ENCODE data around the gene NPSR1. TPM values are rescaled to one million over a fixed set of nuclear protein-coding genes. Genes with fewer than 3 reads are reported as not detected.

NPSR1 gene
- total RNA-seq, 1 donor from 2014 or later, result not detected

- H3K4me3 ChIP-seq (ENCODE audit: insufficient read depth, low read depth, low read length), result no peak overlapping the region
- H3K9me3 ChIP-seq (ENCODE audit: insufficient read depth, low read depth, low read length), result no peaks in the 10 kb centered on the region
- H3K27ac ChIP-seq (ENCODE audit: low read depth, low read length), result no peak overlapping the region
- Mint-ChIP-seq H3K4me3 (ENCODE audit: unreplicated experiment) (no peak overlapping the region), H3K9me3 (ENCODE audit: unreplicated experiment) (no peaks in the 10 kb centered on the region), H3K27me3 (ENCODE audit: low read depth, unreplicated experiment) (no peaks in the 10 kb centered on the region), H3K4me1 (ENCODE audit: low read depth, unreplicated experiment) (peaks cover 11% of the 10 kb centered on the region), H3K27ac (ENCODE audit: unreplicated experiment) (peak overlapping the region; percentile 22), H3K36me3 (ENCODE audit: low read depth, unreplicated experiment) (no peaks in the 10 kb centered on the region)
- no peaks in the 10 kb centered on the region for H3K27me3 ChIP-seq (ENCODE audit: insufficient read depth, low read length)
- no peak overlapping the region for H3K4me2 ChIP-seq (ENCODE audit: low read length)
- H3K79me2 ChIP-seq (ENCODE audit: insufficient read depth, low read length), result no peaks in the 10 kb centered on the region
- no peak overlapping the region for H2AFZ ChIP-seq (ENCODE audit: low read depth, low read length)
- TF ChIP-seq, protein P1, sequence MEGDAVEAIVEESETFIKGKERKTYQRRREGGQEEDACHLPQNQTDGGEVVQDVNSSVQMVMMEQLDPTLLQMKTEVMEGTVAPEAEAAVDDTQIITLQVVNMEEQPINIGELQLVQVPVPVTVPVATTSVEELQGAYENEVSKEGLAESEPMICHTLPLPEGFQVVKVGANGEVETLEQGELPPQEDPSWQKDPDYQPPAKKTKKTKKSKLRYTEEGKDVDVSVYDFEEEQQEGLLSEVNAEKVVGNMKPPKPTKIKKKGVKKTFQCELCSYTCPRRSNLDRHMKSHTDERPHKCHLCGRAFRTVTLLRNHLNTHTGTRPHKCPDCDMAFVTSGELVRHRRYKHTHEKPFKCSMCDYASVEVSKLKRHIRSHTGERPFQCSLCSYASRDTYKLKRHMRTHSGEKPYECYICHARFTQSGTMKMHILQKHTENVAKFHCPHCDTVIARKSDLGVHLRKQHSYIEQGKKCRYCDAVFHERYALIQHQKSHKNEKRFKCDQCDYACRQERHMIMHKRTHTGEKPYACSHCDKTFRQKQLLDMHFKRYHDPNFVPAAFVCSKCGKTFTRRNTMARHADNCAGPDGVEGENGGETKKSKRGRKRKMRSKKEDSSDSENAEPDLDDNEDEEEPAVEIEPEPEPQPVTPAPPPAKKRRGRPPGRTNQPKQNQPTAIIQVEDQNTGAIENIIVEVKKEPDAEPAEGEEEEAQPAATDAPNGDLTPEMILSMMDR (IDR thresholded peaks at IDR 0.05; ENCODE audit: insufficient read depth, low read depth, low read length), result no peak
- TF ChIP-seq EZH2 (IDR thresholded peaks at IDR 0.05; ENCODE audit: insufficient read depth, low read length), result no peak
- no peaks in the 10 kb centered on the region for H3K36me3 ChIP-seq (ENCODE audit: insufficient read depth, low read length)
- FAIRE-seq, result no peak
- H4K20me1 ChIP-seq (ENCODE audit: insufficient read depth, low read length), result no peaks in the 10 kb centered on the region
- H3K9ac ChIP-seq (ENCODE audit: low read length), result no peak overlapping the region
- no peaks in the 10 kb centered on the region for H3K4me1 ChIP-seq (ENCODE audit: insufficient read depth, low read length)
- peak; percentile 42 for DNase-seq (ENCODE audit: low read depth)
Observed at GRCh38 chr7:34652809-34653208, 5.2 kb upstream of the NPSR1 start.

DNA sequence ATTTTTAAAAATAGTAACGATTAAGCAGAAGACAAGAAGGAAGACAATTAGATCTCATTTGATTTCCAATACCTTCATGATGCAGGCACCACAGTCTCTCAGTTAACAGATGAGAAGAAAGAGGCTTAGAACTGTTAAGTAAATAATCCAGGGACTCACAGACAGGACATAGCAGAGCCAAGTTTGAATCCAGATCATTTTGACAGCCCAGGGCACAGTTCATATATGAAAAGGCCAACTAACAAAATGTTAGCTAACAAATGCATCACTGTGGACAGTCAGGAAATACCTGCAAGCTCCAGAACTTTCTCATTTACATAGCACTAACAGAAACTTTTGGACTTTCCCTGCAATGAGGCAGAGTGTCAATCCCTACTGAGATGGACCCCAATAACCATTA lies 4.2 kb upstream of the NPSR1 start:
- Histone ChIP-seq H3K4me3 (ENCODE audit: insufficient read depth, low read depth, low read length) (no peak overlapping the region), H3K36me3 (ENCODE audit: insufficient read depth, low read length) (no peaks in the 10 kb centered on the region), H3K4me1 (ENCODE audit: insufficient read depth, low read length) (no peaks in the 10 kb centered on the region), H3K79me2 (ENCODE audit: insufficient read depth, low read length) (no peaks in the 10 kb centered on the region), H3K9ac (ENCODE audit: low read length) (no peak overlapping the region), H4K20me1 (ENCODE audit: insufficient read depth, low read length) (no peaks in the 10 kb centered on the region), H3K27me3 (ENCODE audit: insufficient read depth, low read length) (no peaks in the 10 kb centered on the region), H3K9me3 (ENCODE audit: insufficient read depth, low read depth, low read length) (no peaks in the 10 kb centered on the region), H3K4me2 (ENCODE audit: low read length) (no peak overlapping the region), H3K27ac (ENCODE audit: low read depth, low read length) (no peak overlapping the region), H2AFZ (ENCODE audit: low read depth, low read length) (no peak overlapping the region)
- Mint-ChIP-seq H3K27ac (ENCODE audit: unreplicated experiment) (no peak overlapping the region), H3K9me3 (ENCODE audit: unreplicated experiment) (no peaks in the 10 kb centered on the region), H3K4me3 (ENCODE audit: unreplicated experiment) (no peak overlapping the region), H3K27me3 (ENCODE audit: low read depth, unreplicated experiment) (peaks cover 3% of the 10 kb centered on the region), H3K4me1 (ENCODE audit: low read depth, unreplicated experiment) (peaks cover 11% of the 10 kb centered on the region), H3K36me3 (ENCODE audit: low read depth, unreplicated experiment) (no peaks in the 10 kb centered on the region)
- no peak for TF ChIP-seq EZH2 (IDR thresholded peaks at IDR 0.05; ENCODE audit: insufficient read depth, low read length)
- TF ChIP-seq, protein P1 (IDR thresholded peaks at IDR 0.05; ENCODE audit: insufficient read depth, low read depth, low read length), result no peak
- FAIRE-seq, result no peak
- DNase-seq (ENCODE audit: low read depth), result no peak

DNA sequence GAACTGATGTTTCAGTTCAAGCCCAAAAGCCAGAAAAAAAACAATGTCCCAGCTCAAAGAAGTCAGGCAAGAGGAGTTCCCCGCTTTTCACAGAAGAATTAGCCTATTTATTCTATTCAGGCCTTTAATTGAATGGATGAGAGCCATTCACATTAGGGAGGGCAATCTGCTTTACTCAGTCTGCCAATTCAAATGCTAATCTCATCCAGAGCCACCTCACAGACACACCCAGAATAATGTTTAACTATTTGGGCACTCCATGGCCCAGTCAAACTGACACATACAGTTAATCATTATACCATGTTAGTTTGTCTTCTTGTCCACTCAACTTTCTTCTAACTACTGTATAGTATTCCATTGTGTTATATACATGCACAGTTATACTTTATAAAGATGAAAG lies 2.6 kb upstream of the NPSR1 start:
- Histone ChIP-seq H3K9ac (ENCODE audit: low read length) (no peak overlapping the region), H3K4me3 (ENCODE audit: insufficient read depth, low read depth, low read length) (no peak overlapping the region), H3K36me3 (ENCODE audit: insufficient read depth, low read length) (no peaks in the 10 kb centered on the region), H3K4me2 (ENCODE audit: low read length) (no peak overlapping the region), H3K4me1 (ENCODE audit: insufficient read depth, low read length) (no peaks in the 10 kb centered on the region), H3K79me2 (ENCODE audit: insufficient read depth, low read length) (no peaks in the 10 kb centered on the region), H3K9me3 (ENCODE audit: insufficient read depth, low read depth, low read length) (no peaks in the 10 kb centered on the region), H4K20me1 (ENCODE audit: insufficient read depth, low read length) (no peaks in the 10 kb centered on the region), H3K27me3 (ENCODE audit: insufficient read depth, low read length) (no peaks in the 10 kb centered on the region), H2AFZ (ENCODE audit: low read depth, low read length) (no peak overlapping the region), H3K27ac (ENCODE audit: low read depth, low read length) (no peak overlapping the region)
- FAIRE-seq (no peak), DNase-seq (ENCODE audit: low read depth) (no peak)
- TF ChIP-seq, protein P1 (IDR thresholded peaks at IDR 0.05; ENCODE audit: insufficient read depth, low read depth, low read length), result no peak
- no peak for TF ChIP-seq EZH2 (IDR thresholded peaks at IDR 0.05; ENCODE audit: insufficient read depth, low read length)
- no peaks in the 10 kb centered on the region for H3K36me3 Mint-ChIP-seq (ENCODE audit: low read depth, unreplicated experiment)
- H3K4me1 Mint-ChIP-seq (ENCODE audit: low read depth, unreplicated experiment), result peaks cover 11% of the 10 kb centered on the region
- H3K9me3 Mint-ChIP-seq (ENCODE audit: unreplicated experiment), result no peaks in the 10 kb centered on the region
- peaks cover 6% of the 10 kb centered on the region for H3K27me3 Mint-ChIP-seq (ENCODE audit: low read depth, unreplicated experiment)
- no peak overlapping the region for H3K4me3 Mint-ChIP-seq (ENCODE audit: unreplicated experiment)
- H3K27ac Mint-ChIP-seq (ENCODE audit: unreplicated experiment), result no peak overlapping the region

All from astrocyte (in vitro differentiated cells and primary cell).